OCI-M2 (cell line): ENCODE data around the gene U2SURP.

Experiments
- DNase-seq: peaks from one replicate; lab custom pipeline; 2025; ENCODE audit not compliant: unreplicated experiment; lab: John Stamatoyannopoulos, UW

U2SURP gene

DNA sequence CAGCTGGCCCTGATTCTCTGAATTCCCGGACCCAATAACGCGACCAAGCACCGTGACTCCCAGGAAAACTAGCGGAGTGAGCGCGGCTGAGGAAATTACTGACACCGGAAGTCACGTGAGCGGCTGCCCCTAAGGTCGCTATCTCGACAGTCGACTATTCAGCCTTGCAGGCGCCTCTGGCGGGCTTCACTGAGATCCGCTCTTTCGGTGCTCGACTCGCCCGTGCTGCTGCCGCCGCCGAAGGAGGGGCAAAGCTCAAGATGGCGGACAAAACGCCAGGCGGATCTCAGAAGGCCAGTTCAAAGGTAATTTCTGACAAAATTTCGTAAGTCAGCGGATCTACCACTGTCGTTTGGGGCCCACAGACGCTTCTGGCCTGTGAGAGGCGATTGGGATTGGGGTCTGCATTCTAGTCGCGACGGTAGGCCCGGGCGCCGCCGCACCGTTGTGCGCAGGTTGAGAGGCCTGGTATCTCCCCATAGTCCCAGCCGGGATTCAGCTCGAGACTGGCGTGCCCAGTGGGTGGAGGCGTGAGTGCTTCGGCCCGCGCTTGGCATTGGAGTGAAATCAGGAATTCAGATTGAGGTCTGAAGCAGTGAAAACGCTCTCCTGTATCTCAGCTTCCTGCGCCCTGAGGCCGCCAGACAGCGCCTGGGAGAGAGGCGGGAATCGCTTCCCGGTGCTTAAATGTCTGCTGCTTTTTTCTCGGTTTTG, at the start of gene U2SURP:
TSS of gene U2SURP (plus strand) at position 202 of the 714 bp plus-strand sequence. CDS start at position 261, 59 bp downstream.
- peak; percentile 71 for DNase-seq

- no peak for DNase-seq
Observed at GRCh38 chr3:142951794-142952193, 49.6 kb upstream of the U2SURP start.

DNA sequence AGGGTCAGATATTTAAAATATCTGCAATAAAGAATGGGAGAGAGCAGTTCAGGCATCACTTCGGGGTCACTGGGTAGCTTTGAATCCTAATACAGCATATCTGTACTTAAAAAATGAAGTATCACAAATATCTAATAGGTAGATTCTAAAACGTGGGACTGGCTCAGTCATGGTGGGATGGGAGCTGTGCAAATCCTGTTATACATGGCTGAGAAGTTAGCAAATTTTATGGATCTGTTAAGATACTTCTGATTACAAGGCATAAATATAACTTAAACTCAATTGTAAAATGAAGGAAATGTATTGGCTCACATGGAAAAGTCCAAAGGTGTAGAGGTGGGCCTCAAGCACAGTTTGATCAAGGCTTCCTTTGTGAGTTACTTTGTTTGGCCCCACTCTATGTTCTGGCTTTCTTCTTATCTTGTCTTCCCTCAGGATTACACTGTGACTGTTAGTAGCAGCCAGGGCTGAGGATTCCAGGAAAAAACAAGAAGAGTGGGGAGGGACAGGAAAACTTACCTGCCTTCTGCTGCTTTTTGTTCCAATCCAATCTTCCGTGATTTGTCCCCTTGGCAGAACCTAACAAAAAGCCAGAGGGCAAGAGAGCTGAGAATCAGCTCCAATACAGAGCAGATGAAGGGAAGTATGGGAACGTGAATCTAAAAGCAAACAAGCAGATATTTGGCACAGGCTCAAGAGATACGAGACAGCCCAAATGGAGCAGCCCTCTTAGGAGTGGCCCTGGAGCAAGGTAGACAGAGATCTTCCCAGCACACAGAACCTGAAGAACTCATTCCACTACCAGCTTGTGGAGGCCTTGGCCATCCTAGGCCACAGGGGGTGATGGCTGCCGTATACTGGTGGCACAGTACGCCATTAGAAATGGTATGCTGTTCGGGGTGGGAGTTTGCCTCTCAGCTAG, 48.8 kb upstream of the U2SURP start:
- DNase-seq, result no peak

- DNase-seq, result no peak
Observed at GRCh38 chr3:142953443-142953842, 47.9 kb upstream of the U2SURP start.

DNA sequence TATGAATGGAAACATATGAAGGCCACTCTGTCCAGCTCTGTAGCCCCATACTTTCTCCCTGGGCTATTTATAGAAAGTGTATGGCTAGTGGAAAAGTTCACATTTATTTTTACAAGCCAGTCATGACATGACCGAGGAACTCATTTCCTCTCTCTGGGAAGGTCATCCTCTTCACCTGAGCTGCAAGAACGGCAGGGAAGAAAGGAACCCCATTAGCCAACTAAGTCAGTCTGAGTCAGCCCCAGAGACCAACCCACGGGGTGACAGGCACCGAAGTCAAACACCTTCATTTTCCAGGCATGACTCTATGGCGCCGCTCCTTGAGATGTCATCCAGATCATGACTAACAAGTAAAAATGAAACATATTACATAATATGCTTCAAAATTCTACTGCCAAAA, 42.7 kb upstream of the U2SURP start:
- DNase-seq, result no peak

- no peak for DNase-seq
Observed at GRCh38 chr3:142960322-142960850, 41.0 kb upstream of the U2SURP start.

DNA sequence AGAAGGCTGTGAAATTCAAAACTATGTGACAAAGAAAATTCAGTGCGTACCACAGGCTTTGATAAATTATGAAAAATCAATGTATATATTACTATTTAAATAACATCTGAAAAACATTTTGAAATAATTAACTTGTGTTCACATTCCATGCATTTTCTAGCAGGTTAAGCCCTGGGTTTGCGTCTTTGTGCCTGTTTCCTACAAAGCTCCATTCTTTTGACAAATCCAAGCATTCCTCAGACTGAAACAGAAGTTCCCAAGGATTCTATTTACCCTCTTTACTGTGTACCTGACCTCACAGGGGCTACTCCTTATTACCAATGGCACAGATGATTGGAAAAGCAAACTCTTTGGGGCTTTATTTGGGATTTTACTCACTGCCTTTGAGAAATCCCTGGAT, 39.8 kb upstream of the U2SURP start:
- DNase-seq, result no peak

DNA sequence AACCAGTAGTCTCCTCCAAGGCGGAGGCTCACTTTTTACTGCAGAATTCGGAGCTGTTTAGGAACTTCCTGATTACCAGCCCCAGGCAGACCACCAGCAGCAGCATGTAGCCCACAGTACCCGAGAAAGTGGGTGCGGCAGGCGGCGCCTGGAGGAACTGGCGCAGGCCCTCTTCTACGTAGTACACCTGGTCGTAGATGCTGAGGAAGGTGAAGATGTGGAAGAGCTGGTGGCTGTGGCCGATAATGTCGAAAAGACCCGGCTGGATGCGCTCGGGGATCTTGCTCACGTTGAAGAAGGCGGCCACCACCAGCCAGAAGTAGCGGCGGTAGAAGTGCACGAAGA, 39.2 kb upstream of the U2SURP start:
- no peak for DNase-seq

DNA sequence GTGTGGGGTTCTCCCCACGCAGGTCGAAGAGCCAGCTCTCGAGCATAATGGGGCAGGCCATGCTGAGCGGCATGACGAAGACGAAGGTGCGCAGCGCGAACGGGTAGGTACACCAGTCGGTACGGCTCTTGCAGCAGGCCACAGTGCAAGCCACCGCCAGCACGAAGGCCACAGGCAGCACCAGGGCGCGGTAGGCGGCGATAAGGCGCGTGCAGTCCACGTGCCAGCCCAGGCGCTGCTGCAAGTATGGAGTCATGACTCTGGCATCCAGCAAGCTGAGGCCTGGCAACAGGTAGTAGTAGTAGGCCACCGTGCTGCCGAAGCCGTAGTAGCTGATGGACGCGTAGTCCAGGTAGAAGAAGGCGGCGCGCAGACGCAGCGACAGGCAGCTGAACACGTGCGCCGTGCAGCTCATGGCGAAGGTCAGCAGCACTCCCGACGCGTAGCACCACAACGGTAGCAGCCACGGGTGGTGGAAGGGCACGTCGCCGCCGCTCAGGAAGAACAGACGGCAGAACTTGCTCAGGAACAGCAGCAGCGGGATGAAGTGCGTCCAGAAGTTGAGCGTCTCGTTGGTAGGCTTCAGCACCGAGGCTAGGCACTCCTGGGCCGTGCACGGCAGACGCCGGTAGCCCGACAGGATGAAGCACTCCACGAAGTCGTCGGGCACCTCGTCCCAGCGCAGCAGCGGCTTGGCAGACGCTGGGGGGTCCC, 38.7 kb upstream of the U2SURP start:
- no peak for DNase-seq

DNA sequence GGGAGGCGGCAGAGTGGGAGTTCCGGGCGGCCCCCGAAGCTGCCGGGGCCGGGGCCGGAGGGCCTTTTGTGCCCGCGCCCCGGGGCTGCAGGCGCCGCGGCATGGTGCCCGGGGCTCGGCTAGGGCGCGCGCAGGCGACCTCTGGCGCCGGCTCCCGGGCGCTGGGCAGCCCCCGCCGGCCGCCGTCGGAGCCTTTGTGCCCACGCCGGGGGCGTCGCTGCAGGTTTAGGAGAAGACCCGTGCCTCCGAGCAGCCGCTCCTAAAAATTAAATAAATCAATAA, 38.2 kb upstream of the U2SURP start:
- DNase-seq, result no peak

GRCh38 chr3:142963516-142964448, 37.6 kb upstream of the U2SURP start, which contains the start of gene PAQR9:
Gene PAQR9, minus strand, starts transcription at chr3:142963674. Its CDS starts 338 bp downstream, at chr3:142963336.
- DNase-seq, result no peak

GRCh38 chr3:142965581-142965980, 35.8 kb upstream of the U2SURP start:
- DNase-seq, result no peak

DNA sequence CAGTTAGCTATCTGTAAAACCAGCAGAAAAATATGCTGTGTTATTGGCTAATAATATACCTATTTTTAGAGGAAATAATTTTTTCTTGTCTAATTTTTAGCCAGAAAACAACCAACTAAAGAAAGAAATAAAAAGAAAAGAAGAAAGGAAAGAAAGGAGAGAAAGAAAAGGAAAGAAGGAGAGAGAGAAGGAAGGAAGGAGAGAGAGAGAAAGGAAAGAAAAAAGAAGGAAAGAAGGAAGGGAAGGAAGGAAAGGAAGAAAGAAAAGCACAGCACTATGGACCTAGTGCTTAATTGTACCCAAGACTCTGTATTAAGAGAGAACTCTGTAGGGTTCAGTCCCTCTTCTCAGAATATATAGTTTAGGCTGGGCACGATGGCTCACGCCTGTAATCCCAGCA, 34.6 kb upstream of the U2SURP start:
- DNase-seq, result no peak

GRCh38 chr3:142968319-142969025, 32.9 kb upstream of the U2SURP start:
- DNase-seq, result no peak

DNA sequence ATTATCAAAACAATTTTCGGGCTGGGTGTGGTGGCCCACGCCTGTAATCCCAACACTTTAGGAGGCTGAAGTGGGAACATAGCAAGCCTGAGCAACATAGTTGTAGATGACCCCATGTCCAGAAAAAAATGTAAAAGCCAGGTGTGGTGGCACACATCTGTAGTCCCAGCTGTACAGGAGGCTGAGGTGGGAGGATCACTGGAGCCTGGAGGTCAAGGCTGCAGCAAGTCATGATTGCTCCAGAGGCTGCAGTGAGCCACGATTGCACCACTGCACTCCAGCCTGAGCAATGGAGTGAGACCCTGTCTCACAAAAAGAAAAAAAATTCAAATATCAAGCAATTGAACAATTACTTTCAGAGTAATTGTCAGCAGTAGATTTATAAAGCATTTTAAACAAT, 29.9 kb upstream of the U2SURP start:
- no peak for DNase-seq

- DNase-seq, result no peak
Observed at GRCh38 chr3:142972092-142972753, 29.1 kb upstream of the U2SURP start.

DNA sequence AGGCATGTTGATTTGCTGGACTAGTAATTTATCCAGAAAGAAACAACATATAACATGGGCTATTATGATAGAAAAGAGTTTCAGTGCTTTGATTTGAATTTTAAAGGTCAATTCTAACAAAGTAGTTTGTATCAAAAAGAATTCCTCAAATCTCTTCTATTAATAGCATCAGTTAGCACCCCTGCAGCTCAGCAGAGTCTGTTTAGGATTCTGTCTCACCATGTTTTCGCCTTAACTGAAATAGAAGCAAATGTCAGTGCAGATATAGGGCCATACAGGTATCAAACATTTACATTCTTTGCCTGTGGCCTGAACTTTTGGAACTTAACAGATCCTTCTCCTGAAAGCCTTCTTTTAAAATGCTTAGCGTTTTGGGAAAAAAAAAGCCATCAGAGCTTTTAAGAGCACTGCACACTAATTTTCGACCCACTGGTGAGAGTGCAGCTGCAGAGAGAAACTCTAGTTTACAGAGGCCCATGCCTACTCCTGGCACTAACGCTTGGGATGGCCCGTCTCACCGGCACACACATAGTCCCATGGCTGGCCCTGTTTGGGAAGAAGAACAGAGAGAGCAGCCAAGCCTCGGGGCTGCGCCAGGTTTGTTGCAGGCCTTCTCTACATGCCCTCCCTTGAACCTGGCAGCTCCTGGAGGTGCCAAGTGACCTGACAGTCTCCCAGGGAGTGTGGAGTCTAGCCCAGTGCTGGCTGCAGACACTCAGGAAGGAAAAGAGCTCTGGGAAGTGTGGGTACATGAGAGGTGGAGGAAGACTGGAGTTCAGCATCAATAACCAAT, 28.0 kb upstream of the U2SURP start:
- no peak for DNase-seq

- DNase-seq, result no peak
Observed at GRCh38 chr3:142975316-142975995, 25.9 kb upstream of the U2SURP start.
